ENCODE results near the gene IFT27.

The IFT27 gene

GRCh38 chr22:36775964-36776669 is at the start of gene IFT27:
TSS of gene IFT27 (minus strand) at chr22:36776119. CDS start at chr22:36775707, 412 bp downstream.
- TF ChIP-seq MAX (IDR thresholded peaks at IDR 0.05): no peak
- TF ChIP-seq CREB1 (IDR thresholded peaks at IDR 0.05; ENCODE audit: low read depth): no peak
- TF ChIP-seq TCF12 (IDR thresholded peaks at IDR 0.05; ENCODE audit: low read depth): no peak
- no peak for TF ChIP-seq TAF1 (IDR thresholded peaks at IDR 0.05; ENCODE audit: low read depth)
- no peak for TF ChIP-seq REST (IDR thresholded peaks at IDR 0.05; ENCODE audit: low read depth)
- no peak for TF ChIP-seq RAD21 (IDR thresholded peaks at IDR 0.05; ENCODE audit: low read depth)
- no peak for TF ChIP-seq CEBPB (IDR thresholded peaks at IDR 0.05)
- no peak for TF ChIP-seq EGR1 (IDR thresholded peaks at IDR 0.05)
- TF ChIP-seq TEAD4 (IDR thresholded peaks at IDR 0.05): no peak
- TF ChIP-seq NFIC (IDR thresholded peaks at IDR 0.05): no peak
- TF ChIP-seq ZBTB7A (IDR thresholded peaks at IDR 0.05; ENCODE audit: low read depth): no peak
- no peak for TF ChIP-seq FOXM1 (IDR thresholded peaks at IDR 0.05; ENCODE audit: borderline replicate concordance, low read depth)
- no peak for TF ChIP-seq YY1 (IDR thresholded peaks at IDR 0.05; ENCODE audit: low read depth)
- TF ChIP-seq USF1 (IDR thresholded peaks at IDR 0.05): no peak

- no peak for TF ChIP-seq FOXM1 (IDR thresholded peaks at IDR 0.05; ENCODE audit: borderline replicate concordance, low read depth)
- TF ChIP-seq TAF1 (IDR thresholded peaks at IDR 0.05; ENCODE audit: low read depth): no peak
Observed at GRCh38 chr22:36824655-36825054, 48.7 kb upstream of the IFT27 start.

GRCh38 chr22:36823186-36823839 is 47.4 kb upstream of the IFT27 start:
- TF ChIP-seq REST (IDR thresholded peaks at IDR 0.05; ENCODE audit: low read depth) (no peak), TCF12 (IDR thresholded peaks at IDR 0.05; ENCODE audit: low read depth) (no peak), EGR1 (IDR thresholded peaks at IDR 0.05) (no peak), RAD21 (IDR thresholded peaks at IDR 0.05; ENCODE audit: low read depth) (no peak), FOXM1 (IDR thresholded peaks at IDR 0.05; ENCODE audit: borderline replicate concordance, low read depth) (no peak), USF1 (IDR thresholded peaks at IDR 0.05) (no peak), TEAD4 (IDR thresholded peaks at IDR 0.05) (no peak), CREB1 (IDR thresholded peaks at IDR 0.05; ENCODE audit: low read depth) (no peak), CEBPB (IDR thresholded peaks at IDR 0.05) (no peak), ZBTB7A (IDR thresholded peaks at IDR 0.05; ENCODE audit: low read depth) (no peak), TAF1 (IDR thresholded peaks at IDR 0.05; ENCODE audit: low read depth) (no peak), EP300 (IDR thresholded peaks at IDR 0.05; ENCODE audit: borderline replicate concordance) (no peak)

- no peak for TF ChIP-seq TCF12 (IDR thresholded peaks at IDR 0.05; ENCODE audit: low read depth)
Observed at GRCh38 chr22:36822581-36822980, 46.7 kb upstream of the IFT27 start.

GRCh38 chr22:36819112-36819511 is 43.2 kb upstream of the IFT27 start:
- TF ChIP-seq TAF1 (IDR thresholded peaks at IDR 0.05; ENCODE audit: low read depth): no peak

GRCh38 chr22:36818010-36818642 is 42.2 kb upstream of the IFT27 start:
- TF ChIP-seq TEAD4 (IDR thresholded peaks at IDR 0.05) (no peak), RAD21 (IDR thresholded peaks at IDR 0.05; ENCODE audit: low read depth) (no peak), CREB1 (IDR thresholded peaks at IDR 0.05; ENCODE audit: low read depth) (no peak), YY1 (IDR thresholded peaks at IDR 0.05; ENCODE audit: low read depth) (no peak), ZBTB7A (IDR thresholded peaks at IDR 0.05; ENCODE audit: low read depth) (no peak), MAX (IDR thresholded peaks at IDR 0.05) (no peak), TAF1 (IDR thresholded peaks at IDR 0.05; ENCODE audit: low read depth) (no peak), USF1 (IDR thresholded peaks at IDR 0.05) (no peak), NFIC (IDR thresholded peaks at IDR 0.05) (no peak), EP300 (IDR thresholded peaks at IDR 0.05; ENCODE audit: borderline replicate concordance) (no peak), REST (IDR thresholded peaks at IDR 0.05; ENCODE audit: low read depth) (no peak), TCF12 (IDR thresholded peaks at IDR 0.05; ENCODE audit: low read depth) (no peak), FOXM1 (IDR thresholded peaks at IDR 0.05; ENCODE audit: borderline replicate concordance, low read depth) (no peak), CEBPB (IDR thresholded peaks at IDR 0.05) (no peak)
